Germinal center (tissue), 1 donor: ENCODE data around the gene TMEM30A.

ENCODE experiments used
- DNase-seq: peaks from one replicate; pipeline ENCODE4 v3.0.0; 2012; ENCODE audit warnings: mixed read lengths, low spot score

The TMEM30A gene

GRCh38 chr6:75291744-75292143 lies 7.2 kb upstream of the TMEM30A start:
- no peak for DNase-seq

- no peak for DNase-seq
These were observed 6.7 kb upstream of the TMEM30A start for GRCh38 chr6:75291331-75291730.

- DNase-seq = no peak
These were observed 5.7 kb upstream of the TMEM30A start for GRCh38 chr6:75290136-75290945.

- no peak for DNase-seq
These were observed 3.4 kb upstream of the TMEM30A start for GRCh38 chr6:75288023-75288422.

- DNase-seq = no peak
These were observed 2.8 kb upstream of the TMEM30A start for GRCh38 chr6:75287424-75287823.

- DNase-seq = no peak
These were observed 2.4 kb upstream of the TMEM30A start for GRCh38 chr6:75286955-75287354.

GRCh38 chr6:75285283-75285639 lies 669 bp upstream of the TMEM30A start:
- DNase-seq = peak; percentile 9

GRCh38 chr6:75283907-75284631 lies 523 bp downstream of the TMEM30A start:
- DNase-seq = peak; percentile 11

- no peak for DNase-seq
These were observed 1.9 kb downstream of the TMEM30A start for GRCh38 chr6:75282706-75283105.

- no peak for DNase-seq
These were observed 2.9 kb downstream of the TMEM30A start for GRCh38 chr6:75281653-75282052.

- no peak for DNase-seq
These were observed 4.3 kb downstream of the TMEM30A start for GRCh38 chr6:75280131-75280855.

GRCh38 chr6:75279418-75279817 lies 5.2 kb downstream of the TMEM30A start:
- DNase-seq = no peak

- no peak for DNase-seq
These were observed 6.0 kb downstream of the TMEM30A start for GRCh38 chr6:75278474-75279077.

- DNase-seq = no peak
These were observed 9.5 kb downstream of the TMEM30A start for GRCh38 chr6:75275067-75275466.

- DNase-seq = no peak
These were observed 11.6 kb downstream of the TMEM30A start for GRCh38 chr6:75273009-75273408.

GRCh38 chr6:75272145-75272840 lies 12.3 kb downstream of the TMEM30A start:
- DNase-seq = no peak

GRCh38 chr6:75268988-75269354 lies 15.6 kb downstream of the TMEM30A start:
- no peak for DNase-seq

- DNase-seq = no peak
These were observed 16.2 kb downstream of the TMEM30A start for GRCh38 chr6:75268121-75268987.

GRCh38 chr6:75267461-75267860 lies 17.1 kb downstream of the TMEM30A start:
- DNase-seq = no peak

- DNase-seq = peak; percentile 40
These were observed 17.8 kb downstream of the TMEM30A start for GRCh38 chr6:75266716-75267291.

GRCh38 chr6:75263401-75263750 lies 21.2 kb downstream of the TMEM30A start:
- DNase-seq = no peak
